ENCODE data around the gene SETD2. TPM values are rescaled to one million over a fixed set of nuclear protein-coding genes. Genes with fewer than 3 reads are reported as not detected.

The SETD2 gene
- total RNA-seq, 1 donor from 2014 or later, result 65.7 TPM

DNA sequence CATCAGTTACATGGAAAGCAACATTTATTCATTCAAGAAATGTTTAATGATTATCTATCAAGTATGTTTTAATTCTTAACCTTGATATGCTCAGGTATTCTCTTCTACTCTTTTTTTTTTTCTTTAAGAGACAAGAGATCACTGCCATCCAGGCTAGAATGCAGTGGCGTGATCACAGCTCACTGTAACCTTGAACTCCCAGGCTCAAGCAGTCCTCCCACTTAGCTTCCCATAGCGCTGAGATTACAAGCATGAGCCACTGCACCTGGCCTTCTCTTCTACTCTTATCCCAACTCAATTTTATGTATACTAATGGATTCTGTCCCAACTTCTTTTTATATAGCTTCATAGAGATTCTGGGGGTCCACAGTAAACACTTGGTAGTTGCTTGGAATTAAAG, 50.9 kb downstream of the SETD2 start:
- peaks cover 76% of the 10 kb centered on the region for H3K36me3 Mint-ChIP-seq (ENCODE audit: low read depth)
- DNase-seq, result no peak
- CTCF ChIA-PET, result no interaction called here
- H3K27ac Mint-ChIP-seq, result no peak overlapping the region
- TF ChIP-seq, protein P1, sequence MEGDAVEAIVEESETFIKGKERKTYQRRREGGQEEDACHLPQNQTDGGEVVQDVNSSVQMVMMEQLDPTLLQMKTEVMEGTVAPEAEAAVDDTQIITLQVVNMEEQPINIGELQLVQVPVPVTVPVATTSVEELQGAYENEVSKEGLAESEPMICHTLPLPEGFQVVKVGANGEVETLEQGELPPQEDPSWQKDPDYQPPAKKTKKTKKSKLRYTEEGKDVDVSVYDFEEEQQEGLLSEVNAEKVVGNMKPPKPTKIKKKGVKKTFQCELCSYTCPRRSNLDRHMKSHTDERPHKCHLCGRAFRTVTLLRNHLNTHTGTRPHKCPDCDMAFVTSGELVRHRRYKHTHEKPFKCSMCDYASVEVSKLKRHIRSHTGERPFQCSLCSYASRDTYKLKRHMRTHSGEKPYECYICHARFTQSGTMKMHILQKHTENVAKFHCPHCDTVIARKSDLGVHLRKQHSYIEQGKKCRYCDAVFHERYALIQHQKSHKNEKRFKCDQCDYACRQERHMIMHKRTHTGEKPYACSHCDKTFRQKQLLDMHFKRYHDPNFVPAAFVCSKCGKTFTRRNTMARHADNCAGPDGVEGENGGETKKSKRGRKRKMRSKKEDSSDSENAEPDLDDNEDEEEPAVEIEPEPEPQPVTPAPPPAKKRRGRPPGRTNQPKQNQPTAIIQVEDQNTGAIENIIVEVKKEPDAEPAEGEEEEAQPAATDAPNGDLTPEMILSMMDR (IDR thresholded peaks at IDR 0.05), result no peak
- H3K4me3 Mint-ChIP-seq, result no peak overlapping the region
- H3K9me3 Mint-ChIP-seq, result no peaks in the 10 kb centered on the region
- peaks cover 25% of the 10 kb centered on the region for H3K4me1 Mint-ChIP-seq
- no peaks in the 10 kb centered on the region for H3K27me3 Mint-ChIP-seq
- intact Hi-C loops (cut with micrococcal nuclease), result loop anchor here (2.0 to 5.0 kb wide), 2 partner anchors 49 to 212 kb away; partner anchors contain the start of gene SETD2
- POLR2A ChIA-PET, result interaction anchor here (0.7 to 1.4 kb wide), 3 partner anchors 51 to 268 kb away, joined by 3 to 4 read pairs (median 3); partner anchors contain the start of genes PTPN23 and SETD2
- no peak for ATAC-seq (ENCODE audit: low read depth)

DNA sequence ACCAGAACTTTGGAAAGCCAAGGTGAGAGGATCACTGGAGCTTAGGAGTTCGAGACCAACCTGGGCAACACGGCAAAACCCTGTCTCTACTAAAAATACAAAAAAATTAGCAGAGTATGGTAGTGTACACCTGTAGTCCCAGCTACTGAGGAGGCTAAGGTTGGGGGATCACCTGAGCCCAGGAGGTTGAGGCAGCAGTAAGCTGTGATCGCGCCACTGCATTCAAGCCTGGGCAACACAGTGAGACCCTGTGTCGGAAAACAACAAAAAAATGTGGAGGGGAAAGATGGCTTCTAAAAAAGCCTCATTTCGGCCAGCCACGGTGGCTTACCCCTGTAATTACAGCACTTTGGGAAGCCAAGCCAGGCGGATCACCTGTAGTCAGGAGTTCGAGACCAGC, 54.5 kb downstream of the SETD2 start:
- Mint-ChIP-seq H3K27ac (no peak overlapping the region), H3K9me3 (no peaks in the 10 kb centered on the region), H3K4me1 (peaks cover 15% of the 10 kb centered on the region), H3K27me3 (no peaks in the 10 kb centered on the region), H3K4me3 (no peak overlapping the region), H3K36me3 (ENCODE audit: low read depth) (peaks cover 70% of the 10 kb centered on the region)
- intact Hi-C loops (cut with micrococcal nuclease), result loop anchor here (5.0 kb wide), 1 partner anchor 972 kb away; no protein-coding TSS in a partner anchor
- TF ChIP-seq, protein P1 (IDR thresholded peaks at IDR 0.05), result no peak
- POLR2A ChIA-PET, result no interaction called here
- CTCF ChIA-PET, result no interaction called here
- DNase-seq (no peak), ATAC-seq (ENCODE audit: low read depth) (no peak)

DNA sequence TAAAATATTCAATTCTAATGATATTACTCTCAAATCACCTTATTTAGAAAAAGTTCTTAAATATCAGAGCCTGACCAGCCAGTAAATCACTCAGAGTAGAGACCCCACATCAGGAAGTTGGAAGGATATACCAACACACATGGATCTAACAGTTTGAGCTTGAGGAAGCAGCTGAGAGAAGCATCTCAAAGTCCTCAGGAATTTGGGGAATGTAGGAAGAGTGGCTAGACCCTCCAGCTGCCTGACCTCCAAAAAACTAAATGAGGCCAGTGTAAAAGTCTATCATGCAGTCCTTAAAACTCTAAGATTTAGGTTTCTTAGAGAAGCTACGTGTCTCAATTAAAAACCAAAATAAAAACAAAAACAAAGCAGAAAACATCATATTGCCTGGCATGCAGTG, 55.4 kb downstream of the SETD2 start:
- no peak for DNase-seq
- Mint-ChIP-seq H3K9me3 (no peaks in the 10 kb centered on the region), H3K27me3 (no peaks in the 10 kb centered on the region), H3K36me3 (ENCODE audit: low read depth) (peaks cover 65% of the 10 kb centered on the region), H3K4me3 (no peak overlapping the region), H3K27ac (no peak overlapping the region), H3K4me1 (peaks cover 6% of the 10 kb centered on the region)
- TF ChIP-seq, protein P1 (IDR thresholded peaks at IDR 0.05), result no peak
- ChIA-PET CTCF (no interaction called here), POLR2A (no interaction called here)
- ATAC-seq (ENCODE audit: low read depth), result no peak
- intact Hi-C loops (cut with micrococcal nuclease), result loop anchor here (5.0 kb wide), 1 partner anchor 971 kb away; no protein-coding TSS in a partner anchor

DNA sequence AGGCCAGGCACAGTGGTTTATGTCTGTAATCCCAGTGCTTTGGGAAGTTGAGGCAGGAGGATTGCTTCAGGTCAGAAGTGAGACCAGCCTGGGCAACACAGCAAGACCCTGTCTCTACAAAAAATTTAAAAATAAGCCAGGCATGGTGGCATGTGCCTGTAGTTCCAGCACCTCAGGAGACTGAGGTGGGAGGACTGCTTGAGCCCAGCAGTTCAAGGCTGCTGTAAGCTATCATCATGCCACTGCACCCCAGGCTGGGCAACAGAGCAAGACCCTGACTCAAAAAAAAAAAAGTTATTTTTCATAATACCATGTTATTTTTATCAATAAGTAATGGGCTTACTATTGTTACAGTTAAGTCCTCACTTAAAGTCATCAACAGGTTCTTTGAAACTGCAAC, 59.7 kb downstream of the SETD2 start:
- H3K36me3 Mint-ChIP-seq (ENCODE audit: low read depth), result peaks cover 61% of the 10 kb centered on the region
- no peaks in the 10 kb centered on the region for H3K4me1 Mint-ChIP-seq
- H3K4me3 Mint-ChIP-seq, result no peak overlapping the region
- H3K27me3 Mint-ChIP-seq, result no peaks in the 10 kb centered on the region
- H3K9me3 Mint-ChIP-seq, result no peaks in the 10 kb centered on the region
- ATAC-seq (ENCODE audit: low read depth), result no peak
- no peak overlapping the region for H3K27ac Mint-ChIP-seq
- TF ChIP-seq, protein P1 (IDR thresholded peaks at IDR 0.05), result no peak
- DNase-seq, result no peak
- intact Hi-C loops (cut with micrococcal nuclease), result no loop called here
- CTCF ChIA-PET, result no interaction called here
- POLR2A ChIA-PET, result no interaction called here

DNA sequence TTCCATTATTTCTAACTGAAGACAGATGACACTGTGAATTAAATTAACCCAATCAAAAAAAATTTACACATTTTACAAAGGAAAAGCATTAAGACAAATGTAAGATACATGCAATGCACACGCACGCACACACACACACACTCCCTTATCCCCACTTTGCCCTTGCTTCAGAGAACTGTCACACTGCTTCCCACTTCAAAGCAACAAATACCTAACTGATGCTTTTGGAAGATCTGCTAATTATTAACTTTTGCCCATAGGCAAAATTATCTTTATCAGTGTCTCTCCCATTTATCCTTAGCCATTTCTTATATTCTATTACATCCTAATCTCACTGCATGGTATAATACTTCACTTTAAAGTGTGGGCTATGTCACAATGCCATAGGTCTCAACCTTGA, 60.3 kb downstream of the SETD2 start:
- Mint-ChIP-seq H3K36me3 (ENCODE audit: low read depth) (peaks cover 58% of the 10 kb centered on the region), H3K4me1 (no peaks in the 10 kb centered on the region), H3K4me3 (no peak overlapping the region), H3K27me3 (no peaks in the 10 kb centered on the region), H3K9me3 (no peaks in the 10 kb centered on the region), H3K27ac (no peak overlapping the region)
- TF ChIP-seq, protein P1 (IDR thresholded peaks at IDR 0.05), result no peak
- intact Hi-C loops (cut with micrococcal nuclease), result no loop called here
- DNase-seq (no peak), ATAC-seq (ENCODE audit: low read depth) (no peak)
- ChIA-PET CTCF (no interaction called here), POLR2A (no interaction called here)
